Measurements from ENCODE around the gene MYO15B. TPM values are rescaled to one million over a fixed set of nuclear protein-coding genes. Genes with fewer than 3 reads are reported as not detected.

Gene MYO15B
- 10 to 100 TPM; 24.6 to 29.7 TPM for total RNA-seq

GRCh38 chr17:75587675-75588595, at the start of gene MYO15B:
TSS of gene MYO15B (plus strand) at chr17:75587800. CDS start at chr17:75588058, 258 bp downstream.
- no peaks in the 10 kb centered on the region for H3K9me3 Mint-ChIP-seq
- peaks cover 2% of the 10 kb centered on the region for H3K4me1 Mint-ChIP-seq (ENCODE audit: low read depth)
- intact Hi-C loops (cut with micrococcal nuclease) = loop anchor here (2.0 to 10.0 kb wide), 7 partner anchors 63 to 316 kb away; partner anchors contain the start of genes LLGL2, MIF4GD, SLC25A19 and TMEM94
- H3K27ac Mint-ChIP-seq = no peak within 1 kb of the TSS
- H3K4me3 Mint-ChIP-seq = peak within 1 kb of the TSS; percentile 65
- CTCF ChIA-PET = interaction anchor here (0.6 to 1.4 kb wide), 7 partner anchors 7 to 211 kb away, joined by 3 to 5 read pairs (median 3); no protein-coding TSS in a partner anchor
- H3K36me3 Mint-ChIP-seq (ENCODE audit: low read depth) = no peaks in the 10 kb centered on the region
- peaks cover 2% of the 10 kb centered on the region for H3K27me3 Mint-ChIP-seq (ENCODE audit: low read depth)
- peak; percentile 68 for DNase-seq

- Mint-ChIP-seq H3K4me1 (ENCODE audit: low read depth) (peaks cover 7% of the 10 kb centered on the region), H3K27ac (no peak overlapping the region), H3K9me3 (no peaks in the 10 kb centered on the region), H3K36me3 (ENCODE audit: low read depth) (no peaks in the 10 kb centered on the region), H3K4me3 (no peak overlapping the region), H3K27me3 (ENCODE audit: low read depth) (no peaks in the 10 kb centered on the region)
- CTCF ChIA-PET = interaction anchor here (0.6 kb wide), 1 partner anchor 468 kb away, joined by 4 read pairs; no protein-coding TSS in a partner anchor
- intact Hi-C loops (cut with micrococcal nuclease) = no loop called here
- no peak for DNase-seq
Observed at GRCh38 chr17:75539967-75540729, 47.5 kb upstream of the MYO15B start.

- no peak overlapping the region for H3K4me3 Mint-ChIP-seq
- H3K27me3 Mint-ChIP-seq (ENCODE audit: low read depth) = no peaks in the 10 kb centered on the region
- DNase-seq = no peak
- CTCF ChIA-PET = no interaction called here
- H3K4me1 Mint-ChIP-seq (ENCODE audit: low read depth) = no peaks in the 10 kb centered on the region
- no peaks in the 10 kb centered on the region for H3K36me3 Mint-ChIP-seq (ENCODE audit: low read depth)
- intact Hi-C loops (cut with micrococcal nuclease) = no loop called here
- no peak overlapping the region for H3K27ac Mint-ChIP-seq
- no peaks in the 10 kb centered on the region for H3K9me3 Mint-ChIP-seq
Observed at GRCh38 chr17:75540923-75541503, 46.6 kb upstream of the MYO15B start.

- H3K4me3 Mint-ChIP-seq = no peak overlapping the region
- intact Hi-C loops (cut with micrococcal nuclease) = no loop called here
- no peaks in the 10 kb centered on the region for H3K4me1 Mint-ChIP-seq (ENCODE audit: low read depth)
- H3K9me3 Mint-ChIP-seq = no peaks in the 10 kb centered on the region
- CTCF ChIA-PET = no interaction called here
- H3K36me3 Mint-ChIP-seq (ENCODE audit: low read depth) = peaks cover 1% of the 10 kb centered on the region
- no peaks in the 10 kb centered on the region for H3K27me3 Mint-ChIP-seq (ENCODE audit: low read depth)
- DNase-seq = no peak
- no peak overlapping the region for H3K27ac Mint-ChIP-seq
Observed at GRCh38 chr17:75542229-75542628, 45.4 kb upstream of the MYO15B start.

GRCh38 chr17:75542728-75543336, 44.8 kb upstream of the MYO15B start:
- Mint-ChIP-seq H3K36me3 (ENCODE audit: low read depth) (peaks cover 1% of the 10 kb centered on the region), H3K9me3 (no peaks in the 10 kb centered on the region), H3K4me3 (no peak overlapping the region), H3K27ac (no peak overlapping the region), H3K27me3 (ENCODE audit: low read depth) (no peaks in the 10 kb centered on the region), H3K4me1 (ENCODE audit: low read depth) (no peaks in the 10 kb centered on the region)
- no peak for DNase-seq
- intact Hi-C loops (cut with micrococcal nuclease) = no loop called here
- CTCF ChIA-PET = interaction anchor here (1.0 kb wide), 1 partner anchor 15 kb away, joined by 3 read pairs; no protein-coding TSS in a partner anchor

GRCh38 chr17:75544250-75544649, 43.4 kb upstream of the MYO15B start:
- H3K27me3 Mint-ChIP-seq (ENCODE audit: low read depth) = no peaks in the 10 kb centered on the region
- H3K36me3 Mint-ChIP-seq (ENCODE audit: low read depth) = peaks cover 1% of the 10 kb centered on the region
- intact Hi-C loops (cut with micrococcal nuclease) = no loop called here
- no peak overlapping the region for H3K27ac Mint-ChIP-seq
- DNase-seq = no peak
- no peaks in the 10 kb centered on the region for H3K9me3 Mint-ChIP-seq
- H3K4me1 Mint-ChIP-seq (ENCODE audit: low read depth) = no peaks in the 10 kb centered on the region
- H3K4me3 Mint-ChIP-seq = no peak overlapping the region
- CTCF ChIA-PET = interaction anchor here (1.0 kb wide), 1 partner anchor 89 kb away, joined by 3 read pairs; the partner anchor contains the start of gene SMIM5

- CTCF ChIA-PET = no interaction called here
- Mint-ChIP-seq H3K4me3 (no peak overlapping the region), H3K36me3 (ENCODE audit: low read depth) (peaks cover 1% of the 10 kb centered on the region), H3K27me3 (ENCODE audit: low read depth) (no peaks in the 10 kb centered on the region), H3K9me3 (no peaks in the 10 kb centered on the region), H3K4me1 (ENCODE audit: low read depth) (no peaks in the 10 kb centered on the region), H3K27ac (no peak overlapping the region)
- intact Hi-C loops (cut with micrococcal nuclease) = no loop called here
- no peak for DNase-seq
Observed at GRCh38 chr17:75546181-75546580, 41.4 kb upstream of the MYO15B start.

- H3K9me3 Mint-ChIP-seq = no peaks in the 10 kb centered on the region
- H3K27me3 Mint-ChIP-seq (ENCODE audit: low read depth) = no peaks in the 10 kb centered on the region
- intact Hi-C loops (cut with micrococcal nuclease) = no loop called here
- no peaks in the 10 kb centered on the region for H3K4me1 Mint-ChIP-seq (ENCODE audit: low read depth)
- H3K27ac Mint-ChIP-seq = no peak overlapping the region
- CTCF ChIA-PET = no interaction called here
- no peak for DNase-seq
- H3K4me3 Mint-ChIP-seq = no peak overlapping the region
- H3K36me3 Mint-ChIP-seq (ENCODE audit: low read depth) = peaks cover 1% of the 10 kb centered on the region
Observed at GRCh38 chr17:75547091-75547490, 40.5 kb upstream of the MYO15B start.

GRCh38 chr17:75548813-75549212, 38.8 kb upstream of the MYO15B start:
- Mint-ChIP-seq H3K36me3 (ENCODE audit: low read depth) (peaks cover 1% of the 10 kb centered on the region), H3K9me3 (no peaks in the 10 kb centered on the region), H3K27ac (no peak overlapping the region), H3K4me3 (no peak overlapping the region), H3K27me3 (ENCODE audit: low read depth) (no peaks in the 10 kb centered on the region), H3K4me1 (ENCODE audit: low read depth) (no peaks in the 10 kb centered on the region)
- intact Hi-C loops (cut with micrococcal nuclease) = no loop called here
- CTCF ChIA-PET = no interaction called here
- DNase-seq = no peak

- DNase-seq = no peak
- Mint-ChIP-seq H3K9me3 (no peaks in the 10 kb centered on the region), H3K36me3 (ENCODE audit: low read depth) (peaks cover 1% of the 10 kb centered on the region), H3K27ac (no peak overlapping the region), H3K4me1 (ENCODE audit: low read depth) (no peaks in the 10 kb centered on the region), H3K4me3 (no peak overlapping the region), H3K27me3 (ENCODE audit: low read depth) (no peaks in the 10 kb centered on the region)
- intact Hi-C loops (cut with micrococcal nuclease) = loop anchor here (10.0 kb wide), 1 partner anchor 75 kb away; no protein-coding TSS in a partner anchor
- CTCF ChIA-PET = no interaction called here
Observed at GRCh38 chr17:75549246-75550138, 38.1 kb upstream of the MYO15B start.

GRCh38 chr17:75550139-75550465, 37.5 kb upstream of the MYO15B start:
- DNase-seq = no peak
- H3K27me3 Mint-ChIP-seq (ENCODE audit: low read depth) = no peaks in the 10 kb centered on the region
- H3K36me3 Mint-ChIP-seq (ENCODE audit: low read depth) = peaks cover 1% of the 10 kb centered on the region
- no peak overlapping the region for H3K27ac Mint-ChIP-seq
- intact Hi-C loops (cut with micrococcal nuclease) = loop anchor here (10.0 kb wide), 1 partner anchor 75 kb away; no protein-coding TSS in a partner anchor
- H3K4me1 Mint-ChIP-seq (ENCODE audit: low read depth) = no peaks in the 10 kb centered on the region
- no peaks in the 10 kb centered on the region for H3K9me3 Mint-ChIP-seq
- H3K4me3 Mint-ChIP-seq = no peak overlapping the region
- CTCF ChIA-PET = no interaction called here

Data from activated naive CD4-positive, alpha-beta T cell treated with anti-CD3 and anti-CD28 coated beads for 36 hours (primary cell).